Stimulated activated CD4-positive, alpha-beta T cell treated with anti-CD3 and anti-CD28 coated beads, Interleukin-4, amount 100 ng/mL, for 24 hours (primary cell): ENCODE measurements around the gene BRINP3.

ENCODE experiments used
- DNase-seq: peaks from one replicate; pipeline ENCODE4 v3.0.0-alpha.2; 2020

BRINP3 gene

GRCh38 chr1:190312763-190313162 lies 164.9 kb downstream of the BRINP3 start:
- DNase-seq, result no peak

DNA sequence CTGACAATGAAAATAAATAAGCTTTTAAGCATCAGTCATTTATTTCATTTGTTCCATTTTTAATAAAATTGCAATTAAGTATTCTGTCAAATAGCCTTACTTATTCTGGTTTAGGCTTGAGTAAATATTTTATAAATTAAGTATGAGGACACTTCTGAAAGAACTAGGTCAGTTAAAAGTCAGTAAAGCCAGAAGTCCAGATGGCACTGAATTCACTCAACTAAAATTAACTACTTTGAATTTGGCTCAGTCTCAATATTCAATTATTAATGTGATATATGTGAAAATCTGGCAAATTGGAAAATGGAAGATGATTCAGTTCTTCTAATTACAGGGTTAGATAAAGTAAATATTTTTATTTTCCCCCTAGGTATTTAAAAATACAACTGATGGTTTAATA lies 174.2 kb downstream of the BRINP3 start:
- DNase-seq, result no peak

DNA sequence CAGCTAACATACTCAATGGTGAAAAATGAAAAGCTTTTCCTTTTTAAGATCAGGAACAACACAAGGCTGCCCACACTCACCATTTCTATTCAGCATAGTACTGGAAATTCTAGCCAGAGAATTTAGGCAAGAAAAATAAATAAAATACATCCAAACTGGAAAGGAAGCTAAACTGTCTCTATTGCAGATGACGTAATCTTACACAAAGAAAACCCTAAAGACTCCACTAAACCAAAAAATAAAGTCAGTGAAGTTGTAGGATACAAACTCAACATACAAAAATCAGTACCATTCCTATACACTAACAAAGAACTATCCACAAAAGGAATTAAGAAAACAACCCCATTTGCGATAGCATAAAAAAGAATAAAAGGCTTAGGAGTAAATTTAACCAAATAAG lies 181.2 kb downstream of the BRINP3 start:
- DNase-seq, result no peak

GRCh38 chr1:190289897-190290296 lies 187.8 kb downstream of the BRINP3 start:
- DNase-seq, result no peak

DNA sequence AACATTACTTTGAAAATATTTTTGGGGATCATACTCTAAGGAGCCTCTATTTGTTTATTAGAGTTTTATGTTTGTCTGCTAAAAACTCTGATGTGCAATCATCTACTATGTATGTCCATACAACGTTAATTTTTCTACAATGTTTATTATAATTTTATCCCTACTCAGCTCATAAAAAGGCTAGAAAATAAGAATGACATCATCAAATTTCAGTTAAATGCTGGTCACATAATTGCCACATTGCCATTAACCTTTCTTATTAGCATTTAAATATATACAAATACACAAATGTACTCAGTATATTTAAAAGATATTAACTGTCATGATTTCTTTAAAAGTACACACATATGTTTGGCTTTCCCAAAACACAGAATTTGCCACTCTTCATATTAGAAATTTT lies 191.6 kb downstream of the BRINP3 start:
- DNase-seq, result no peak

DNA sequence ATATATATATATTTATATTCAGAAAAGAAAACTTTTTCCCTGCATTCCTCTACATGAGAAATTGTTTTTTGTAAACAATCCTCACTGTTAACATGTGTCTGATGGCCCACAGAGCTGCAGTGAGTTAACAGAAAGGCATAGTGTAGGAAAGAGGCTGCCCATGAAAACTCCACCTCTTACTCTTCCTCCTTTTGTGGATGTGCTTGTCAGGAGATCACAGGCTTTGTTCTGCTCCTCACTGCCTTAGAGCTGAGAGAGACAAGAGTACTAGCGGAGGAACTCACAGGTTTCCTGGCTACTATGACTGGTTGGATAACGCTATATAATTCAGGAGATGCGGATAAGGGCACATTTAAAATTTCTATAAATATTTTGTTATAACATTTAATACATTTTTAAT lies 200.6 kb downstream of the BRINP3 start:
- no peak for DNase-seq

DNA sequence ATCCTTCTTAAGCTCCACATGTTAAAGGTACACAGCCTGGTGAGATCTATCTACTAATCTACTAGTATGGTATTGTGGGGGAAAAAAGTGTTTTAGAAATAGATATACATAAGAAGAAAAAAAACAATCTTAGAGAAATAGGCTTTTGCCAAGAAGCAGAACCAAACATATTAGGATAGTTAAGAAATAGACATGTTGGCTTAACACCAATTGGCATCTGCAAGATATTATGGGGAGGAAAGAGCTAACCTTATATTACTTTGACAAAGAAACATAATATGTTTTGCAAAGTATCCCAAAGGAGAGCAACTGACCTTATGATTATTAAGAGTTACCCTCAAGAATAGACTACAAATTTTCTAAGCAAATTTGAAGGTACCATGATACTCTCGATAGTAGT lies 202.9 kb downstream of the BRINP3 start:
- DNase-seq, result no peak

- no peak for DNase-seq
Observed at GRCh38 chr1:190273161-190273560, 204.5 kb downstream of the BRINP3 start.

- no peak for DNase-seq
Observed at GRCh38 chr1:190262538-190262937, 215.1 kb downstream of the BRINP3 start.

GRCh38 chr1:190259424-190259823 lies 218.2 kb downstream of the BRINP3 start:
- DNase-seq, result no peak

- DNase-seq, result no peak
Observed at GRCh38 chr1:190258003-190258402, 219.7 kb downstream of the BRINP3 start.

GRCh38 chr1:190252046-190252445 lies 225.6 kb downstream of the BRINP3 start:
- no peak for DNase-seq

GRCh38 chr1:190250368-190250767 lies 227.3 kb downstream of the BRINP3 start:
- DNase-seq, result no peak

GRCh38 chr1:190244406-190244805 lies 233.3 kb downstream of the BRINP3 start:
- no peak for DNase-seq

DNA sequence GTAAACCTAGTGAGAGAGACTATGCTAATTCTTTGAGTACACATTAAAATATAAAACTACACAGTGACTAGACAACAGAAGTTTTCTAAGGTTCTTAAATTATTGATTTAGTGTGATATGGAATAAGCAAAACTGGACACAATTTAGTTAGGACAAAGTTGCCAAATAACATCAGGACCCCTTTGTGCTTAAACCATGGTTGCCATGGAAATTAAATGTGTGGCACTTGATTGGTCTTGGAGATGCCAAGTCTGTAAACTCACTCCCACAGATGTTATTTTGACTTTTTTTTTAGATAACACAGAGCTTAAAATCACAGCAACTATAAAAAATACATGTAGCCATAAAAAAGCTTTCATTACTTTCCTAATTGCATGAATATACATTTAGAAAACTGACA lies 234.6 kb downstream of the BRINP3 start:
- no peak for DNase-seq

DNA sequence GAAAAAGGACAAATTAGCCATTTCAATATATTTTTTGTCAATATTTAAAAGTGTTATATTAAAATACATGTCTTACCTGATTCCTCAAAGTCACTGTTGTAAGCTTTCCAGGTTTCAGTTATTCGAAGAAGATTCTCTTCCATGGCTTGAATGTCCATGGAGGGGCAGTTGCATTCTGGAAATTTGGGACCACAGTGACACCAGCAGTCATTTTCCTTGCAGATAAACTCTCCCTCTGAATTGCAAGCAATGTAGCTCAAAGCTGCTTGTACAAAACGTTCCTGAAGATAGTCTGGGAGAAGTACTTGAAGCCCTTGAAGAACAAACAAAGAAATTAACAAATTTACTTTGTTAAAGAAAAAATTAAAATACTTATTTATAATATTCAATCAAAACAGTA lies 251.7 kb downstream of the BRINP3 start:
- DNase-seq, result no peak

- no peak for DNase-seq
Observed at GRCh38 chr1:190212450-190212849, 265.2 kb downstream of the BRINP3 start.

DNA sequence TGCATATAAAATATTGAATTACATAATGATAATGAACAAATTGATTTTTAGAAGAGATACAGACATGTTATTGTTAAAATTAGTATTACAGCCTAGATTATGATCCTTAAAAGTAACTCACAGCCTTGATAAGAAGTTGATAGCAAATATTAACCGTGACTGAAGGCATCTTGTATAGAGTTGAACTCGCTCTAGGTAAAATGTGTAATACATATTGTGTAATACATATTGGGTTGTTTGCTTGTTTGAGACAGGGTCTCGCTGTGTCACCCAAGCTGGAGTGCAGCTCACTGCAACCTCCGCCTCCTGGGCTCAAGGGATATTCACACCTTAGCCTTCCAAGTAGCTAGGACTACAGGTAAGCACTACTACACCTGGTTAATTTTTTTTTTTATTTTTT lies 269.9 kb downstream of the BRINP3 start:
- DNase-seq, result no peak

- DNase-seq, result no peak
Observed at GRCh38 chr1:190205713-190206112, 272.0 kb downstream of the BRINP3 start.

DNA sequence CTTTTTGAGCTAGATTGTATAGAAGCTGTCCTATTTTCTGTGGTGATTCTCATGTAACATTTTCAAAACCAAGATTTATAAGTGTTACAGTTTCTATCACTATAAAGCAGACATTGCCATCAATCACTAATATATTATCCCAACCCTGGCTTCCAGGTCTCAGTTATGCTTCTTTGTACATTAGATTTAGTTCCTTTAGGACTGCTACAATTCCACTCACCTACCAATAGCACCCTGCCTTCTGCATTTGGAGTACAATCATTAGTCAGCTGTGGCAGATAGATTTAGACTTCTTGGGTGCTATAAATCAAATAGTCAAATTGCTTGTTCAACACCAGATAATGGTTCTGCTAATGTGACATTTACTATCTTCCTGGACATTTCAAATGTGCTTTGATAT lies 281.6 kb downstream of the BRINP3 start:
- DNase-seq, result no peak

DNA sequence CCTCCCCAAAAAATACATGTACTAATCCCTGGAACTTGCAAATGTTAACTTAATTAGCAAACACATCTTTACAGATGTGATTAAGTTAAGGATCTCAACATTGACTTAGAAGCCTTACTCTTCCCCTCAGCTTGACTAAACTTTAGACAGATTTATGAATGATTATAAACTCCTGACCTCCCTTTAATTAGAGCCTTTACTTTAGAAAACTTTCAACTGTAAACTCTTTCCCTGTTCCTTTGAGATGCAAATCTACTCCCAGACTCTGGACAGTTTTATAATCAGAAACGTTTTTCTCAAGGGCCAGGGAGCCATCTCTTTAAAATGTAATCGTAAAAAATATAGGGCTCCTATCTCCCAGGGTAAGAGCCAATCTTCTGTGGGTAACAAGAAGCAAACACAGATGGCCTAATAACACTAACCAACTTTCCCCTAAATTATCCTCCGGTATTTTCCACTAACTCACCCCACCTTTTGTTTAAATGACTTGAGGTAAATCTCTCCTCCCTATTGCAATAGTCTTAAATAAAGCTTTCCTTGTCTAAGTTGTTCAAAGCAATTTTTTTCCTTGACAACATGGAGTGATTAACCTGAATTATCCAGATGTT lies 284.1 kb downstream of the BRINP3 start:
- no peak for DNase-seq

GRCh38 chr1:190192627-190193026 lies 285.0 kb downstream of the BRINP3 start:
- no peak for DNase-seq

DNA sequence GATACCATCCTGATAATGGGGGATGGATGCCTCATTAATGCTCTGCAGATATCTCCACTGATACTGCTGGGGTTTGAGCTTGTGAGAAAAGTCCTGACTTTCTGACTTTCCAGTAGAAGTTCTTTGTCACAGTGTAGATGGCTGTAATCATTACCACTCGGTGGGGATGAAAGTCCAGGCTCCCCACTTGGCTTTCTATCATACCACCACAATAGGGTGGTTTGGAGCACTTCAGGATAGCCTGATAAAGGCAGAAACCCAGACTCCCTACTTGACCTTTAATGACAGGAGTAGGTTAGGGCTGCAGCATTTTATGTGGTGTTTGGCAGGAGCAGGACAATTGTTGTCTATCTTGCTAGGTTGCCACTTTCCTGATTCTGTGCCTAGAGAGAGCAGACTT lies 294.1 kb downstream of the BRINP3 start:
- DNase-seq, result no peak

GRCh38 chr1:190179817-190180216 lies 297.8 kb downstream of the BRINP3 start:
- no peak for DNase-seq

GRCh38 chr1:190178827-190179226 lies 298.8 kb downstream of the BRINP3 start:
- no peak for DNase-seq

DNA sequence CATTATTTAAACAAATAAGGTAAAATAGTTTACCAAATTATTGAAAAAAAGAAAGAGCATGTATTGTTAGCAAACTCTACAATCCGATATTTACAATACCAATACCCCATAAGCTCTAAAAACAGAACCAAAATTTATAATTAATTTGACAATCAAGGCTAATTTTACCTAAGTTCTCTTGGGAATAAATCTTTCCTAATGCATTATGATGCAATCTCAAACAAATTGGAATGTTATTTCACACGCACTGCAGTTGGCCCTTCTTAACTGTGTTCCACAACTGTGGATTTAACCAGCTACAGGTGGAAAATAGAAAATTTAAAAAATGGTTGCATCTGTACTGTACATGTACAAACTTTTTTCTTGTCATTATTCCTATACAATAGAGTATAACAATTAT lies 300.1 kb downstream of the BRINP3 start:
- no peak for DNase-seq
